Epithelial cell of proximal tubule (primary cell): ENCODE measurements around the gene PEPD. TPM values are rescaled to one million over a fixed set of nuclear protein-coding genes. Genes with fewer than 3 reads are reported as not detected.
"Not testable (repeated sequence)": the region's sequence is repeated elsewhere in the genome, so short reads cannot be mapped to it uniquely, and the experiment has no call there.

Experiments used
- DNase-seq: peaks from one replicate; pipeline ENCODE4 v3.0.0-alpha.2; 2011; ENCODE audit warnings: low read depth
- H3K4me3 ChIP-seq: 2 replicates; pipeline ENCODE4 v1.5.1; 2011; ENCODE audit warnings: low read depth, mild to moderate bottlenecking, low read length
- total RNA-seq: library from RNA; depleted of rRNA; stranded (reverse); fragments of >200 nt; gene quantifications from 2 replicates; pipeline ENCODE4 v1.2.3, GENCODE V29; 2015
- TF ChIP-seq, protein P1 (sequence below): conservative IDR thresholded peaks from 2 replicates; pipeline ENCODE4 v1.5.1; 2012; ENCODE audit warnings: low read depth, mild to moderate bottlenecking, low read length

PEPD gene
- total RNA-seq = 42.0 and 56.7 TPM in 2 replicates

DNA sequence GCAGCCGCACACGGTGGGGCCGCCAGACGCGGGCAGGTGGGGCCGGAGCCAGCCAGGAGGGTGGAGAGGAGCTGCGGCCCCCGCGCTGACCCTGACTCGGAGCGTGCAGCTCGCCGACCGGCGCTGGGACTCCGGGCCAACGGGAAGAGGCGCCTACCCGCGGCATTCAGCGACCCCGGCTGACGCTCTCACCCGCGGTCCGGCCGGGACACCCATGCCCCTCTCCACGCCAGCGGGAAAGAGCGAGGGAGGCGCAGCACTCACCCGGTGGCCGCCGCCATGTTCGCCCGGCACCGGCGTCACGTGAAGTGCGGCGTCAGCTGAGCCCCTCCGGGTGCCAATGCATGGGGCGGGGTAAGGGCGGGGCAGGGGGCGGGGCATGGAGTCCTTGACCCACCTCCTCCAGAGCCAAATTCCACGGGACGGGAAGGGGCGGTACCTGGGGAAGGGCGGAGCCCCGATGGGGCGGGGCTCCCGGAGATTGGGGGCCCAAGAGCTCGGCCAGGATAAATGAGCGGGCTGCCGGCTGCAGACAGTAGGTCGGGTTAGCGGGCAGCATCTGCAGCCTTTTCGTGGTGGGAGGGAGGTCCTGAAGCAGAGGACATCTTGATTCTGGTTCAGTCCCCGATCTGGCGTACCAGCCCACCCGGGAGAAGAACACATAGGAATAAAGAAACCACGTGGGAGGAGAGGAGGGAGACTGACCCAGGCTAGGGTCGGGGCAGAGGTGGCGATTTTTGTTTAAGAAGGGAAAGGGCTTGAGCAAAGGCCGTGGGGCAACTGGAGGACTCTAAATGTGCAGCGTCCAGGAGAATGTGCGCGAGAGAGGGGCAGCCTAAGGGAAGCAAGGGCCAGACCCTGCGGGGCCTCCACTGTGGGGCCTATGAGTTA is at the start of gene PEPD:
TSS of gene PEPD (minus strand) at position 312 of the 891 bp plus-strand sequence. CDS start at position 281, 31 bp downstream.
- H3K4me3 ChIP-seq = peak within 1 kb of the TSS; percentile 91
- no peak for DNase-seq
- TF ChIP-seq, protein P1, sequence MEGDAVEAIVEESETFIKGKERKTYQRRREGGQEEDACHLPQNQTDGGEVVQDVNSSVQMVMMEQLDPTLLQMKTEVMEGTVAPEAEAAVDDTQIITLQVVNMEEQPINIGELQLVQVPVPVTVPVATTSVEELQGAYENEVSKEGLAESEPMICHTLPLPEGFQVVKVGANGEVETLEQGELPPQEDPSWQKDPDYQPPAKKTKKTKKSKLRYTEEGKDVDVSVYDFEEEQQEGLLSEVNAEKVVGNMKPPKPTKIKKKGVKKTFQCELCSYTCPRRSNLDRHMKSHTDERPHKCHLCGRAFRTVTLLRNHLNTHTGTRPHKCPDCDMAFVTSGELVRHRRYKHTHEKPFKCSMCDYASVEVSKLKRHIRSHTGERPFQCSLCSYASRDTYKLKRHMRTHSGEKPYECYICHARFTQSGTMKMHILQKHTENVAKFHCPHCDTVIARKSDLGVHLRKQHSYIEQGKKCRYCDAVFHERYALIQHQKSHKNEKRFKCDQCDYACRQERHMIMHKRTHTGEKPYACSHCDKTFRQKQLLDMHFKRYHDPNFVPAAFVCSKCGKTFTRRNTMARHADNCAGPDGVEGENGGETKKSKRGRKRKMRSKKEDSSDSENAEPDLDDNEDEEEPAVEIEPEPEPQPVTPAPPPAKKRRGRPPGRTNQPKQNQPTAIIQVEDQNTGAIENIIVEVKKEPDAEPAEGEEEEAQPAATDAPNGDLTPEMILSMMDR = no peak

- DNase-seq = no peak
- H3K4me3 ChIP-seq = no peak overlapping the region
- TF ChIP-seq, protein P1 = no peak
These were observed 48.2 kb upstream of the PEPD start for GRCh38 chr19:33569821-33570220.

DNA sequence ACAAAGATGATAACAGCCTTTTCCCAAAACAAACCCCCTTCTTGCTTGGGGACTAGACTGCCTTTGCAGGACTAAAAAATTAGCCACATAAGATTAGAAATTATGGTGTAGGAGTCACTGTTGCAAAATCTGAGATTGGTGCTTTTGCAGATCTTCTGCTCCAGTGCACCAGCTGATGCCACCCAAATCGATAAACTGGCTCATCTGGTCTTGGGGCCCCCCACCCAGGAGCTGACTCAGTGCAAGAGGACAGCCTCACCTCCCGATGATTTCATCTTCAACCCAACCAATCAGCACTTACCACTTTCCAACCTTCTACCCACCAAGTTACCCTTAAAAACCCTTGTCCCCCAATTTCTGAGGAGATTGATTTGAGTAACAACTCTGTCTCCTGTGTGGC is 47.1 kb upstream of the PEPD start:
- DNase-seq = no peak
- TF ChIP-seq, protein P1 = no peak
- no peak overlapping the region for H3K4me3 ChIP-seq

- TF ChIP-seq, protein P1 = no peak
- DNase-seq = no peak
- no peak overlapping the region for H3K4me3 ChIP-seq
These were observed 43.3 kb upstream of the PEPD start for GRCh38 chr19:33564836-33565338.

- no peak overlapping the region for H3K4me3 ChIP-seq
- TF ChIP-seq, protein P1 = no peak
- DNase-seq = no peak
These were observed 41.0 kb upstream of the PEPD start for GRCh38 chr19:33562636-33563035.

DNA sequence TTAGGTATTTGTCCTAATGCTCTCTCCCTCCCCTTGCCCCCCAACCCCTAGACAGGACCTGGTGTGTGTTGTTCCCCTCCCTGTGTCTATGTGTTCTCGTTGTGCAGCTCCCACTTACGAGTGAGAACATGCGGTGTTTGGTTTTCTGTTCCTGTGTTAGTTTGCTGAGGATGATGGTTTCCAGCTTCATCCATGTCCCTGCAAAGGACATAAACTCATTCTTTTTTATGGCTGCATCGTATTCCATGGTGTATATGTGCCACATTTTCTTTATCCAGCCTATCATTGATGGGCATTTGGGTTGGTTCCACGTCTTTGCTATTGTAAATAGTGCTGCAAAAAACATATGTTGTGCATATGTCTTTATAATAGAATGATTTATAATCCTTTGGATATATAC is 40.1 kb upstream of the PEPD start:
- DNase-seq, H3K4me3 ChIP-seq: not testable (repeated sequence)

GRCh38 chr19:33561261-33561660 is 39.7 kb upstream of the PEPD start:
- H3K4me3 ChIP-seq = no peak overlapping the region
- TF ChIP-seq, protein P1 = no peak

More at GRCh38 chr19:33561261-33561660, 39.7 kb upstream of the PEPD start:
- DNase-seq = no peak
